ENCODE measurements around the gene CDC37L1. TPM values are rescaled to one million over a fixed set of nuclear protein-coding genes. Genes with fewer than 3 reads are reported as not detected.
"Not testable (repeated sequence)": the region's sequence is repeated elsewhere in the genome, so short reads cannot be mapped to it uniquely, and the experiment has no call there.

The CDC37L1 gene
- total and polyA plus RNA-seq, 2 donors (not counting 1 experiment from before 2014, with no cell fraction given): 15.2 to 16.7 TPM

- Histone ChIP-seq H3K4me2 (ENCODE audit: extremely low read depth, insufficient read depth, low read length) (no peak overlapping the region), H3K4me1 (ENCODE audit: control insufficient read depth, extremely low read depth, insufficient read depth, low read length) (no peaks in the 10 kb centered on the region)
Observed at GRCh38 chr9:4654084-4654483, 25.3 kb upstream of the CDC37L1 start.

GRCh38 chr9:4654538-4654937, 24.8 kb upstream of the CDC37L1 start:
- Histone ChIP-seq H2AFZ (ENCODE audit: low read length) (no peak overlapping the region), H3K9me3 (ENCODE audit: control insufficient read depth, insufficient read depth, low read depth, low read length) (no peaks in the 10 kb centered on the region), H4K20me1 (ENCODE audit: control insufficient read depth, extremely low read depth, insufficient read depth, low read length) (no peaks in the 10 kb centered on the region), H3K4me2 (ENCODE audit: extremely low read depth, insufficient read depth, low read length) (no peak overlapping the region), H3K27ac (ENCODE audit: insufficient read depth, low read length) (no peak overlapping the region), H3K4me3 (replicated peaks in 1 of 4; ENCODE audit: control extremely low read depth in 1 of 4, insufficient read depth in 1 of 4, low read depth in 3 of 4, low read length in 4 of 4) (no peak overlapping the region), H3K79me2 (ENCODE audit: control insufficient read depth, insufficient read depth, low read length) (no peaks in the 10 kb centered on the region), H3K4me1 (ENCODE audit: control insufficient read depth, extremely low read depth, insufficient read depth, low read length) (no peaks in the 10 kb centered on the region), H3K36me3 (ENCODE audit: control insufficient read depth, insufficient read depth, low read length) (no peaks in the 10 kb centered on the region), H3K27me3 (ENCODE audit: control insufficient read depth, insufficient read depth, low read length) (no peaks in the 10 kb centered on the region), H3K9ac (ENCODE audit: insufficient read depth, low read length) (no peak overlapping the region)
- TF ChIP-seq CTCF (conservative IDR thresholded peaks at IDR 0.05 in 1 of 2, IDR thresholded peaks at IDR 0.05 in 1 of 2; ENCODE audit: low read depth in 1 of 2, low read length in 2 of 2) (no peak), EZH2 (IDR thresholded peaks at IDR 0.05; ENCODE audit: low read length, missing control alignments) (no peak)
- DNase-seq (ENCODE audit: low read depth in 2 of 2): no peak

More at GRCh38 chr9:4654084-4654483, 25.3 kb upstream of the CDC37L1 start:
- no peaks in the 10 kb centered on the region for H3K36me3 ChIP-seq (ENCODE audit: control insufficient read depth, insufficient read depth, low read length)
- no peaks in the 10 kb centered on the region for H3K79me2 ChIP-seq (ENCODE audit: control insufficient read depth, insufficient read depth, low read length)
- no peak overlapping the region for H3K9ac ChIP-seq (ENCODE audit: insufficient read depth, low read length)
- H3K27me3 ChIP-seq (ENCODE audit: control insufficient read depth, insufficient read depth, low read length): no peaks in the 10 kb centered on the region
- no peak for TF ChIP-seq CTCF (conservative IDR thresholded peaks at IDR 0.05 in 1 of 2, IDR thresholded peaks at IDR 0.05 in 1 of 2; ENCODE audit: low read depth in 1 of 2, low read length in 2 of 2)
- TF ChIP-seq EZH2 (IDR thresholded peaks at IDR 0.05; ENCODE audit: low read length, missing control alignments): no peak
- no peak overlapping the region for H2AFZ ChIP-seq (ENCODE audit: low read length)
- no peak overlapping the region for H3K4me3 ChIP-seq (replicated peaks in 1 of 4; ENCODE audit: control extremely low read depth in 1 of 4, insufficient read depth in 1 of 4, low read depth in 3 of 4, low read length in 4 of 4)
- H3K9me3 ChIP-seq (ENCODE audit: control insufficient read depth, insufficient read depth, low read depth, low read length): no peaks in the 10 kb centered on the region
- no peaks in the 10 kb centered on the region for H4K20me1 ChIP-seq (ENCODE audit: control insufficient read depth, extremely low read depth, insufficient read depth, low read length)
- DNase-seq (ENCODE audit: low read depth in 2 of 2): no peak
- H3K27ac ChIP-seq (ENCODE audit: insufficient read depth, low read length): no peak overlapping the region

- H3K79me2 ChIP-seq (ENCODE audit: control insufficient read depth, insufficient read depth, low read length); H4K20me1 ChIP-seq (ENCODE audit: control insufficient read depth, extremely low read depth, insufficient read depth, low read length); H3K4me2 ChIP-seq (ENCODE audit: extremely low read depth, insufficient read depth, low read length); H3K27me3 ChIP-seq (ENCODE audit: control insufficient read depth, insufficient read depth, low read length); H2AFZ ChIP-seq (ENCODE audit: low read length); H3K4me3 ChIP-seq (replicated peaks in 1 of 4; ENCODE audit: control extremely low read depth in 1 of 4, insufficient read depth in 1 of 4, low read depth in 3 of 4, low read length in 4 of 4); H3K9ac ChIP-seq (ENCODE audit: insufficient read depth, low read length); DNase-seq (ENCODE audit: low read depth in 2 of 2); H3K9me3 ChIP-seq (ENCODE audit: control insufficient read depth, insufficient read depth, low read depth, low read length); H3K27ac ChIP-seq (ENCODE audit: insufficient read depth, low read length); H3K36me3 ChIP-seq (ENCODE audit: control insufficient read depth, insufficient read depth, low read length); H3K4me1 ChIP-seq (ENCODE audit: control insufficient read depth, extremely low read depth, insufficient read depth, low read length): not testable (repeated sequence)
Observed at GRCh38 chr9:4656196-4656595, 23.2 kb upstream of the CDC37L1 start.
